ENCODE data around the gene ALPG. TPM values are rescaled to one million over a fixed set of nuclear protein-coding genes. Genes with fewer than 3 reads are reported as not detected.

Gene ALPG
- total and polyA plus RNA-seq, 2 of the 4 experiments (the other 2 are of a cell fraction) = not detected

DNA sequence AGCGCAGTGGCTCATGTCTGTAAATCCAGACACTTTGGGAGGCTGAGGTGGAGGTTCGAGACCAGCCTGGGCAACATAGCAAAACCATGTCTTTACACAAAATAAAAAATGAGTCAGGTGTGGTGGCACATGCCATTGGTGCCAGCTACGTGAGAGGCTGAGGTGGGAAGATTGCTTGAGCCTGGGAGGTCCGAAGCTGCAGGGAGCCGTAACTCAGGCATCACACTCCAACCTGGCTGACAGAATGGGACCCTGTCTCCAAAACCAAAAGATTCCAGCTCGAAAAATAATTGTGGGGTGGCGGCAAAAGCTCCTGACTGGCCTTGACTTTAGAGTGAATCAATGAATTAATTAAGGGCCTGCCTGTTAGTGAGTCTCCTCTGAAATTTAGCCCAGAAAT lies 29.3 kb upstream of the ALPG start:
- H2BK15ac ChIP-seq (ENCODE audit: low read depth, low read length) = no peak overlapping the region
- H3K9me3 ChIP-seq (ENCODE audit: control insufficient read depth, insufficient read depth, low read length) = no peaks in the 10 kb centered on the region
- POLR2A ChIA-PET (ENCODE audit: unreplicated experiment) = no interaction called here
- no peaks in the 10 kb centered on the region for H3K4me1 ChIP-seq (ENCODE audit: control insufficient read depth, insufficient read depth, low read length)
- CTCF ChIA-PET = no interaction called here
- H3K9me1 ChIP-seq (ENCODE audit: insufficient read depth, low read length) = no peaks in the 10 kb centered on the region
- no peaks in the 10 kb centered on the region for H3K79me1 ChIP-seq (ENCODE audit: low read depth in 1 of 2, low read length in 2 of 2)
- H4K5ac ChIP-seq (ENCODE audit: low read depth, low read length) = no peak overlapping the region
- no peaks in the 10 kb centered on the region for H4K20me1 ChIP-seq (ENCODE audit: insufficient read depth, low read length)
- H3K4me2 ChIP-seq (ENCODE audit: low read depth, low read length) = no peak overlapping the region
- H2BK120ac ChIP-seq (ENCODE audit: low read depth, low read length) = no peak overlapping the region
- no peak overlapping the region for H2AK5ac ChIP-seq (ENCODE audit: low read depth, low read length)
- peaks cover 45% of the 10 kb centered on the region for H3K27me3 ChIP-seq (ENCODE audit: control insufficient read depth, insufficient read depth, low read length)
- WGBS, 2 experiments (ENCODE audit: extremely low coverage in 2 of 2, insufficient read length in 1 of 2) = 20% methylated on average over 1 of the region's 7 CpGs; no CpG with 5 or more reads in 1 of the 2 experiments
- no peak overlapping the region for H3K27ac ChIP-seq (ENCODE audit: insufficient read depth, low read length)
- TF ChIP-seq BHLHE40 (IDR thresholded peaks at IDR 0.05; ENCODE audit: low read depth, low read length) = no peak
- no peak for TF ChIP-seq POLR2A (IDR thresholded peaks at IDR 0.05; ENCODE audit: low read depth, low read length)
- no peak for TF ChIP-seq MXI1 (IDR thresholded peaks at IDR 0.05; ENCODE audit: borderline replicate concordance, low read depth, low read length)
- TF ChIP-seq ELK1 (IDR thresholded peaks at IDR 0.05; ENCODE audit: borderline replicate concordance, low read depth, low read length) = no peak
- TF ChIP-seq RAD21 (IDR thresholded peaks at IDR 0.05; ENCODE audit: low read length) = no peak
- TF ChIP-seq NFE2L2 (IDR thresholded peaks at IDR 0.05; ENCODE audit: low read depth, low read length) = no peak
- TF ChIP-seq MAFK (IDR thresholded peaks at IDR 0.05; ENCODE audit: low read depth, low read length) = no peak
- no peak for TF ChIP-seq CEBPB (IDR thresholded peaks at IDR 0.05; ENCODE audit: low read depth, low read length)
- TF ChIP-seq RCOR1 (IDR thresholded peaks at IDR 0.05; ENCODE audit: insufficient replicate concordance, low read length) = no peak
- TF ChIP-seq SMC3 (IDR thresholded peaks at IDR 0.05; ENCODE audit: low read depth, low read length) = no peak
- TF ChIP-seq FOS (IDR thresholded peaks at IDR 0.05; ENCODE audit: low read depth, low read length) = no peak
- TF ChIP-seq, protein P1, sequence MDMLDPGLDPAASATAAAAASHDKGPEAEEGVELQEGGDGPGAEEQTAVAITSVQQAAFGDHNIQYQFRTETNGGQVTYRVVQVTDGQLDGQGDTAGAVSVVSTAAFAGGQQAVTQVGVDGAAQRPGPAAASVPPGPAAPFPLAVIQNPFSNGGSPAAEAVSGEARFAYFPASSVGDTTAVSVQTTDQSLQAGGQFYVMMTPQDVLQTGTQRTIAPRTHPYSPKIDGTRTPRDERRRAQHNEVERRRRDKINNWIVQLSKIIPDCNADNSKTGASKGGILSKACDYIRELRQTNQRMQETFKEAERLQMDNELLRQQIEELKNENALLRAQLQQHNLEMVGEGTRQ (IDR thresholded peaks at IDR 0.05; ENCODE audit: low read depth, low read length) = no peak
- no peak for TF ChIP-seq CTCF (conservative IDR thresholded peaks at IDR 0.05; ENCODE audit: low read depth, low read length)
- TF ChIP-seq MAZ (IDR thresholded peaks at IDR 0.05; ENCODE audit: borderline replicate concordance, low read depth, low read length) = no peak
- H2BK5ac ChIP-seq (ENCODE audit: low read depth, low read length, poor library complexity, severe bottlenecking) = no peak overlapping the region
- H3K4me3 ChIP-seq (ENCODE audit: insufficient read depth, low read depth, low read length) = no peak overlapping the region
- intact Hi-C loops (cut with micrococcal nuclease) = no loop called here
- H4K91ac ChIP-seq (ENCODE audit: insufficient read depth, low read depth, low read length) = no peak overlapping the region
- H2AFZ ChIP-seq (replicated peaks; ENCODE audit: low read length, poor library complexity) = no peak overlapping the region
- no peak overlapping the region for H3K14ac ChIP-seq (replicated peaks; ENCODE audit: low read depth, low read length)
- no peak for DNase-seq
- no peaks in the 10 kb centered on the region for H3K36me3 ChIP-seq (ENCODE audit: control insufficient read depth, insufficient read depth, low read length)
- in situ Hi-C loops (cut with MboI; ENCODE audit: low sequenced_read_pairs) = no loop called here
- no peak overlapping the region for H2BK20ac ChIP-seq (ENCODE audit: low read depth, low read length)
- no peak overlapping the region for H4K8ac ChIP-seq (ENCODE audit: low read depth in 2 of 2, low read length in 2 of 2)
- no peak for ATAC-seq (ENCODE audit: low read depth)
- dilution Hi-C loops (cut with HindIII; ENCODE audit: low sequenced_read_pairs, unreplicated experiment) = no loop called here
- no peak overlapping the region for H3K23ac ChIP-seq (ENCODE audit: low read depth, low read length)
- no peak overlapping the region for H3K4ac ChIP-seq (ENCODE audit: low read depth, low read length)
- BruUV-seq (replicated peaks) = no TSS peak
- H3K18ac ChIP-seq (ENCODE audit: low read depth, low read length) = no peak overlapping the region
- H2AK9ac ChIP-seq (replicated peaks; ENCODE audit: low read depth, low read length, poor library complexity) = no peak overlapping the region
- H3K9ac ChIP-seq (ENCODE audit: low read depth, low read length) = no peak overlapping the region
- H3K56ac ChIP-seq (ENCODE audit: extremely low read depth, insufficient read depth, low read length) = no peak overlapping the region
